GM12875 (cell line): ENCODE data around the gene THAP11.

Source experiments
- H3K4me3 ChIP-seq: one replicate; pipeline ENCODE4 v1.5.1; 2011; ENCODE audit warnings: low read depth, low read length, control low read depth
- CTCF ChIP-seq: IDR thresholded peaks from 2 replicates; pipeline ENCODE4 v1.5.1; 2011; ENCODE audit warnings: low read depth, mild to moderate bottlenecking, control low read depth, inconsistent platforms, low read length, moderate library complexity, borderline replicate concordance; ENCODE audit not compliant: insufficient read depth

THAP11 gene

GRCh38 chr16:67820608-67821259, 21.4 kb upstream of the THAP11 start:
- no peak overlapping the region for H3K4me3 ChIP-seq
- TF ChIP-seq CTCF, result no peak

GRCh38 chr16:67822511-67822910, 19.6 kb upstream of the THAP11 start:
- no peak for TF ChIP-seq CTCF
- no peak overlapping the region for H3K4me3 ChIP-seq

GRCh38 chr16:67825119-67825518, 17.0 kb upstream of the THAP11 start:
- no peak overlapping the region for H3K4me3 ChIP-seq
- TF ChIP-seq CTCF, result no peak

GRCh38 chr16:67825906-67826305, 16.2 kb upstream of the THAP11 start:
- no peak overlapping the region for H3K4me3 ChIP-seq
- TF ChIP-seq CTCF, result no peak

- TF ChIP-seq CTCF, result no peak
- no peak overlapping the region for H3K4me3 ChIP-seq
Observed at GRCh38 chr16:67828651-67829050, 13.5 kb upstream of the THAP11 start.

GRCh38 chr16:67833030-67833414, 9.1 kb upstream of the THAP11 start:
- H3K4me3 ChIP-seq, result peak overlapping the region; percentile 63
- TF ChIP-seq CTCF, result no peak

- peak overlapping the region; percentile 63 for H3K4me3 ChIP-seq
- TF ChIP-seq CTCF, result no peak
Observed at GRCh38 chr16:67833415-67834241, 8.5 kb upstream of the THAP11 start.
